GM18858 (cell line): ENCODE data around the gene BSDC1.
"Not testable (repeated sequence)": the region's sequence is repeated elsewhere in the genome, so short reads cannot be mapped to it uniquely, and the experiment has no call there.

Source experiments
- ATAC-seq: cut with Tn5 transposase; IDR thresholded peaks from one replicate; pipeline ENCODE4 v1.9.1; 2021; ENCODE audit not compliant: unreplicated experiment

BSDC1 gene

DNA sequence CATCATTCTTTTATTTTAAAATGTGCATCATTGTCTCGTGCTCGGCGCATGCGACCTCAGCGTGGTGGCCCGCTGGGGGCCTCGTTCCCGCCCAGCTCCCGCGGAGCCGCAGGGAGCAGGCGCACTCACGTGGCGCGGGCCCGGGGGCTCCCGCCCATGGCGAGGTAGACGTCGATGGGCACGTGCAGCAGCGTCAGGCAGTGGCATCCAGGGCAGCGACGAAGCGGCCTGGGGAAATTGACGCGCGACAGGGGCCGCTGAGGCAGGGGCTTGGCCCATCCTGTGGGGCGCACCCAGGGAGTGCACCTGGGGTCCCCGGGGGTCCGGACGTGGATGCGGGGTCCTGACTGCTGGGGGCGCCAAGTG is 33.0 kb downstream of the BSDC1 start:
- ATAC-seq: no peak

DNA sequence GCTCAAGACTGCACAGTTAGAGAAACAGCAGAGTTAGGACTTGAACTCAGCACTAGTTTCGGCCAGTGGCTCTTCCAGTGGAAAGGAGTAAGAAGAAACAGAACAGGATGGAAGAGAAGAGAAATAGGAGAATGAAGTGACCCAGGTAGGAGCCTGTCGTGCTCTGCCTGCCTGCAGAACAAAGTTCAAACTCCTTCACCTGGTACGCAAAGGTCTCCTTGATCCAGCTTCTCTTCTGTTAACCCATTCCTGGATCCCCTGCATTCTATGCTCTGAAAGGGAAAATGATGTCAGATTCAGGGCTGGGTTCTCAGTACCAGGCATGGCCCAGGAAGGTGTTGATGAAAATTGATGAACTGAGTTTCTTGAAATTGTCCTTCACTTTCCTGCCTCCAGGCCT is 35.8 kb downstream of the BSDC1 start:
- no peak for ATAC-seq

DNA sequence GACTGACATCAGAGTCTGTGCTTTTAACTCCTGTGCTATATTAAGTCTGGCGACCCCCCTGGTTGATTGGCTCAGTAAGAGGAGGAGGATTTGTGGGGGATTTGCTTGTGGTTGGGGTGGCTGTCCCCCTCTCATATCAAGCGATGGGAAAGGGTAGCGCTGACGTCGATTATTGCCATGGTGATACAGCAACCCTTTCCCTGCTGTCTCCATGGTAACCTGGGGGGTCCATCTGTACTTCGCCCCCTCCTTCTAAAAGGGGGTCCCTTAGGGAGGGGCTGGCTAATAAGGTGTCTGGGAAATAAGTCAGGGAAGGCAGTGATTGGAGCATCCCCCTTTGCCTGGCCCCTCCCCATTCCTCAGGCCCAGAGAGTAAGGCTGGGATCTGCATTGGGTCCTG is 36.6 kb downstream of the BSDC1 start:
- no peak for ATAC-seq

DNA sequence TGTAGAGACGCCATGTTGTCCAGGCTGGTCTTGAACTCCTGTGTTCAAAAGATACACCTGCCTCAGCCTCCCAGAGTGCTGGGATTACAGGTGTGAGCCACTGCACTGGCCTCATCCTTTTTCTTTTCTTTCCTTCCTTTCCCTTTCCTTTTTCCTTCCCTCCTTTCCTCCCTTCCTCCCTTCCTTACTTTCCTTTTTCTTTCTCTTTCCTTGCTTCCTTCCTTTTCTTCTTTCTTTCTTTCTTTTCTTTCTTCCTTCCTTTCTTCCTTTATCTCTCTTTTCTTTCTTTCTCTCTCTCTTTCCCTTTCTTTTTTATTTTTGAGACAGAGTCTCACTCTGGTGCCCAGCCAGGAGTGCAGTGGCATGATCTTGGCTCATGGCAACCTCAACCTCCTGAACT is 37.8 kb downstream of the BSDC1 start:
- ATAC-seq: no peak

DNA sequence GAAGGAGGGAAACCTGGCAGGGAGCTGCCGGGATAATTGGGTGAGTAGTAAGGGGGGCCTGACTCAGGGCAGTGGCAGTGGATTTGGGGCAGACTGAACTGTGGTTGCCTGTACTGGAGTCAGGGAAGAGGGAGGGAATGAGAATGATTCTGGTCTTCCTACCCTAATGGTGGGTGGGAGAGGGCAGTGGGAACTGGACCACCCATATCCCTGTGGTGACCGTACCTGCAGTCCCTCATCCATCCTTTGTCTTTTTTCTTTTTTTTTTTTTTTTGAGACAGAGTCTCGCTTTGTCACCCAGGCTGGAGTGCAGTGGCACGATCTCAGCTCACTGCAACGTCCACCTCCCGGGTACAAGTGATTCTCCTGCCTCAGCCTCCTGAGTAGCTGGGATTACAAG is 38.5 kb downstream of the BSDC1 start:
- ATAC-seq: not testable (repeated sequence)

DNA sequence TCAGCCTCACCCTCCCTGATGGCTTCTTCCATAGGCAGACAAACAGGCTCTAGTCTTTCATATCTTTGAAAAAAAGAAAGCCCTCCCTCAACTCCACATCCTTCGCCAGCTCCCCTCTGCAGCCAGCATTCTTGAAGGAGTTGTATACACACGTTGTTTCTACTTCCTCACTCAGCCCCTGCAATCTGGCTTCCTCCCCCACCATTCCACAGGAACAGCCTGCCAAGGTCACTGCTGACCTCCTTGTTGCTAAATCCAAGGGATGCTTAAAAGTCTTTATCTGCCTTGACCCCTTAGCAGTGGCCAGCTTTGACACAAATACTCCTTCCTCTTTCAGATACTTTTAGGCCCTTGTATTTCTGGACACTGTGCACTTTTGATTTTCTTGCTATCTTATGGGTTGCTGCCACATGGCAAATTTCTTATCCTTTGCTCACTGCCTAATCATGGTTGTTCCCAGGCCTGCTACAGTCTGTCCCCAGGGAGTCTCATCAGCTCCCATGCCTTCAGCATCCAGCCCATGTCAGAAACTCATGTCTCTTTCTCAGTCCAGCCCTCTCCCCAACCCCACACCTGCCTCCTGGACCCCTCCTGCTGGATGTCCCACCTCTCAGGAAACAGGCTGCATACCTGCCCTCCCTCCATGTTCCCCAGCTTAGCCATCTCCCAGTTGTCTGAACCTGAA is 40.2 kb downstream of the BSDC1 start:
- ATAC-seq: no peak

DNA sequence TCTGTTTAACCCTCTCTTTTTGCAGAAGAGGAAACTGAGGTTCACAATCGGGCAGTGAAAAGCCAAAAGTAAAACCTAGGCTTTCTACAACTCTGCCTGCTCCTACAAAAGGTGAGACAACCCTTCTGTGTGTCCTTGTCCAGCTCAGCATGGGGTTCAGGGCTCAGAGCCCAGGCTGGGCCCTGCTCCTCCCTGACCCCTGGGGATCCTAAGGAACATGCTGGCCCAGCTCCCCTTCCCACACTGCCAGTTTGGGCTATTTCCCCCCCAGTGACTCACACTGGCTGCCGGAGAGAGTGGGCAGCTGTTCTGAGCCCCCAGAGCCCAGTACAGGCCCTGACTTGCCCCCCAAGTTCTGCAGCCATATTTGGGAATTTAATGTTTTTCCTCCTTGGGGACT is 40.8 kb downstream of the BSDC1 start:
- no peak for ATAC-seq

DNA sequence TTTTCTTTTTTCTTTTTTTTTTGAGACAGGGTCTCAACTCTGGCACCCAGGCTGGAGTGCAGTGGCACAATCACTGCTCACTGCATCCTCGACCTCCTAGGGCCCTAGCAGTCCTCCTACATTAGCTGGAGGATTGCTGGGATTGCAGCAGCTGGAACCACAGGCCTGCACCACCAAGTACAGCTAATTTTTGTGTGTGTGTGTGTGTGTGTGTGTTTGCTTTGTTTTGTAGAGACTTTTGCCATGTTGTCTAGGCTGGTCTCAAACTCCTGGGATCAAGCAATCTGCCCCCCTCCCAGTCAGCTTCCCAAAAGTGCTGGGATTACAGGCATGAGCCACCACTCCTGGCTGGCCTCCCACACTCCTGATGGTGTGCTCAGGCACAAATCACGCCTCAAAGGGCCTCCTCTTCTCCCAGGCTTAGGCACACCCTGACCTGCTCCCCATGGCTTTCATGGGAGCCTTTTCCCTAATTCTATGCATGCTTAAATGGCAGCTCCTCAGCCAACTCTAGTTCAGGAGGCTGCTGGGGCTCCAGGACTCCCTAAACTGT is 41.3 kb downstream of the BSDC1 start:
- ATAC-seq: no peak

DNA sequence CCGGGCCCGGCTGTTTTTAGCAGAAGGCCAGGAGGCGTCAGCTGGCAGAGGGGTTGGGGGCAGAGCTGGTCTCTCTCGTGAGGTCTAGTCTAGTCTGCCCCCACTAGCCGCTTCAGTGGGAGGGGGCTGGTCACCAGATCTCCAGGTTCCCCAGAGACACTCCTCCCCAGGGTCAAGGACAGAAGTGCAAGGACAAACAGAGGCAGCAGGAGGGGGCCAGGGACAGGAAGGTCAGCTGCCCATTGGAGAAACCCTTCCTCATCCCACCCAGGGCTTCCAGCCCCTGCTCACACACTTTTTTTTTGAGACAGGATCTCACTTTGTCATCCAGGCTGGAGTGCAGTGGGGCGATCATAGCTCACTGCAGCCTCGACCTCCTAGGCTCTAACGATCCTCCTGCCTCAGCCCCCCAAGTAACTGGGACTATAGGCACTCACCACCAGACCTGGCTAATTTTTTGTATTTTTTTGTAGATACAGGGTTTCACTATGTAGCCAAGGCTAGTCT is 41.9 kb downstream of the BSDC1 start:
- ATAC-seq: no peak

DNA sequence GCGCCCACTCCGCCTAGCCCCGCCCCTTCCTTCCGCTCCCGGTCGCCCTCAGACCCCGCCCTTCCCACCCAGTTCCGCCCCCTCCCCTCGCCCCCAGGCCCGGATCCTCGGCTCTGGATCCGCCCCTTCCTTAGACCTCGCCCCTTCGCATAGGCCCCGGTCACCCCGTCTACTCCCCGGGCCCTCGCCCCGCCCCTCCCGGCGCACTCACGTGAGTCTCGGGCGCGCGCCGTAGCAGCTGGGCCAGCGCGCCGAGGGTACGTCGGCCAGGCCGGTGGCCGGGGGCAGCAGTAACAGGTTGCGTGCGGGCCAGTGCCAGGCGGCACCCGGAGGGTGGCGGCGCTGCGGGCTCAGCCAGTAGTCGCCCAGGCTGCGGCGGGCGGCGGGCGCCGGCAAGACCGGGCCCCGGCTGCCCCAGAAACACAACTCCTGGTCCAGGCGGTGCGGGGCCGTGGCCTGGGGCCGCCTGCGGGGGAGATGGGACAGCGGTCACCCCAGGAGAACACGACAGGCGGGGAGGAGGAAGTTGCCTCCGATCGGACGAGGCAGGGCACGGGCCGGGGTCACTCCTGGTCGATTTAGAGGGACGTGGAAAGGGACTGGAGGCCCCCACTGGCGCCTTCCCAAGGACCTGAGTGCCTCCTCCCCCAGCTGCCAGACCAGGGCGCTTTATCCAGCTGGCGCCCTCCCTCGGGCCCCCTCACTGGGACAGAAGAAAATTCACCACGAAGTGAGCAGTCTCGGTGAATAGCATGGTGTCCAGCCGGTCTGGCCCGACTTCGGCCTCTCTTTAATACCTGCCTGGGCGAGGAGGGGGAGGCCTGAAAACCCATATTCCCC is 42.6 kb downstream of the BSDC1 start:
- peak; percentile 75 for ATAC-seq

DNA sequence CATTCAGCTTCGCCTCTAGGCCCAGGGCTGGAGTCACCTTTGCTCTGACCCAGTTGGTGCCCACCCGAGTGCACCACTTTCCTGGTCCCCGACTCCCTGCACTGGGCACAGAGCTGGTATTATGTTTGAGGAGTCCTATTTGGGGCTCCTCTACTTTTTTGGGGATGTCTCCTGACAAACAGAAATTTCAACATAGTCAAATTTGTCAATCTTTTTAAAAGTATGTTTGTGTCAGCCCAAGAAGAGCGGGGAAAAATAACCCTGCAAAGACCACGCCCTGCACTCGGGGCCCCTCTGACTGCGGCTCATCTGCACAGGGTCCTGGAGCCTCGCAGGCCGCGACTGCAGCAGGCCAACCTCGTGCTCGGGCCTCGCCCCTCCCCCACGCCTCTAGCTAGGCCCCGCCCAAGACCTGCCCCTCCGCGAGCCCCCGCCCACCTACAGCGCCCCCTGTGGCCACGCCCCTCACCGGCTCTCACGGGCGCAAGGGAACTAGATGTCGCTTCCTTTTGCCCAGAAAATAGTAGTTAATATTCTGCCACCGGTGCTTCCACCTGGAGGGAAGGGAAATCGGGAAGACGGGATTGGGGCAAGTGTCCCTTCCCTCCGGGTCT is 43.3 kb downstream of the BSDC1 start:
- ATAC-seq: no peak

DNA sequence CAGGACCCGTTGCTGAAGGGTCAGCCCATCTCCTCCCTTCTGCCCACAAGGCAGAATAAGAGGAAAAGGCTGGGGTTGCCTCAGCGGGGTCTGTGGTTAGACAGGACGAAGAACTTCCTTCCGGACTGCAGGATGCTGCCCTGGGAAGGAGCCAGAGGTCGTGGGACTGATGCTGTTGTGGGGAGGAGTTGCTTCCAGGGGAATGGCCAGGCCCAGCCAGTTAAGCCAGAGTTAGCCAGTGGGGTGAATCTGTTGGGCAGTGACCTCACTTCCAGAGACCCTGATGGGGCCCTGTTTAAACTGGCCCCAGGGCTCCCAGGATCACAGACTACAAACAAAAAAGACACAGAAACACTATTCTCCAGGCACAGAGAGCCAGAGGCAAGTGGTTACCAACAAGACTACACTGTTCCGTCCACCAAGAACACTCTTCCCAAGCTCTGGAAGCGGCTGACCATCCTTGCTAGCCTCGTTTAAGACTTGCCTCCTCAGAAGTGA is 45.0 kb downstream of the BSDC1 start:
- no peak for ATAC-seq

DNA sequence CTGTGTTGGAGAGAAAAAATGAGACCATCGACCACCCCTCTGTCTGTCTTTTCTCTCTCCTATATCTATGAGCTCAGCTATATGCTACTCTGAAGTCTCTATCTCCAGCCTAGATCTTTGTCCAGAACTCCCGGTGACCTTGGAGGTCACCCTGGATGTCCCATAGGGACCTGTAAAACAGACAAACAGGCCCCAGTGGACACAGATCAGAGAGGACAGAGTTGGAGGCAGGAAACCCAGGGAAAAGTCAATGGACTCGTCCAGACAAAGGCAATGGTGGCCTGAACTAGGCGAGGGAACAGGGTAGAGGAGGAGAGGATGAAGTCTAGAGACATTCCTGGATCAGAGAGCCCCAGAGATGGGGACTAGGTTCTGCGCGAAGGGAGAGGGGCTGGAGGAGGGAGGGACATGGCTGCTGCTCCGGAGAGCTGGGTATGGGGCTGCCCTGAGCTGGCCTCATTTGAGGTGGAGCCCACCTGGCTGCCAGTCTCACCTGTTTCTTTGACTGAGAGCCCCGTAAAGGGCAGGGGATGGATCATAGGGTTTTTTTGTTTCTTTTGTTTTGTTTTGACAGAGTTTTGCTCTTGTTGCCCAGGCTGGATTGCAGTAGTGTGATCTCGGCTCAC is 47.6 kb downstream of the BSDC1 start:
- no peak for ATAC-seq

DNA sequence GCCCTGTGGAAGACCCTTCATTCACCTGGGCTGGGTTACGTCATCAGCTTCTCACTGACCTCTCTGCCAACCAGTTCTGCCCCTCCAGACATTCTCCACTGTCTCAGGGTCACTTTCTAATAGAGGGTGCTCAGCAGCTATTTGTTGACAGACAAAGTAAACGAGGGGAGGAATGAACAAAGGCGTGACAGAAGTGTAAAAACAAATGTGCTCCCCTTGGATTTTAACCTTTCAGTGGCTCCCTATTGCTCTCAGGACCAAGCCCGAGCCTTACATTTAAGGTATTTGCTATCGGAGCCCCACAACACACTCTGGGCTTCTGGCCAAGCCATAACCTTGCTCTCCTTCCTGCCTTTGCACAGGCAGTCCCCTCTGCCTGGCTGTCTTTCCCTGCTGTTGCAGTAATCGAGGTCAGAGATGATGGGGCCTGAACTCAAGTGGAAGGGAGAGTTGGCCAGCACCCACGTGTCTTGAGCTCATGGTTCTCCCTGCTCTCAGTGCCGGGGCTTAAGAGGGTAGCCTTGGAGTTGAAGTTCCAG is 48.9 kb downstream of the BSDC1 start:
- no peak for ATAC-seq

DNA sequence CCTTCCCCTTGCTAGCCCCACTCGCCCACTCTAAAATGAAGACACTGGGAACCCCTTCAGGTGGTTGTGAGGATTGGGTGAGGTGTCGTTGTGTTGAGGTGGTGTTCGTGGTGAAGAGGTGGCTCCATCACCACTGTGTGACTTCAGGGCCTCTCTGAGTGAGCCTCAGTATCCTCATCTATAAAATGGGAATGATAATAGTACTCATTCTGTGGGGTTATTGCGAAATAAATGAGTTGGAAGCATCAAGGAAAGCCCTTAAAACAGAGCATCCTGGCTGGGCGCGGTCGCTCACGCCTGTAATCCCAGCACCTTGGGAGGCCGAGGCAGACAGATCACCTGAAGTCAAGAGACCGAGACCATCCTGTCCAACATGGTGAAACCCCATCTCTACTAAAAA is 51.5 kb downstream of the BSDC1 start:
- ATAC-seq: no peak

DNA sequence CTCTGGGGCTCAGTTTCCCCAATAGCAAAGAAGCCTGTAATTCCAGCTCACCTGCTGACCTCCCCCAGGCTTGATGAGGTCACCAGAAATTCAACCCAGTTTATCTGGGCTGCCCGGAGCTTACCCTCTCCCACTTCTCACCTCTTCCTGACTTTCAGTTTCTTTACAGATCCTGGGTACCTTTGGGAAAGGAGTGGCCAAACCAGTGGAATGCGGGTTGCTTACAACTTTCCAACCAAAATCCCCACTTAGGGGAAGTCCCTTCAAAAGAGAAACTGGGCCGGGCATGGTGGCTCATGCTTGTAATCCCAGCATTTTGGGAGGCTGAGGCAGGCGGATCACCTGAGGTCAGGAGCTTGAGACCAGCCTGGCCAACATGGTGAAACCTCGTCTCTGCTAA is 52.3 kb downstream of the BSDC1 start:
- no peak for ATAC-seq

DNA sequence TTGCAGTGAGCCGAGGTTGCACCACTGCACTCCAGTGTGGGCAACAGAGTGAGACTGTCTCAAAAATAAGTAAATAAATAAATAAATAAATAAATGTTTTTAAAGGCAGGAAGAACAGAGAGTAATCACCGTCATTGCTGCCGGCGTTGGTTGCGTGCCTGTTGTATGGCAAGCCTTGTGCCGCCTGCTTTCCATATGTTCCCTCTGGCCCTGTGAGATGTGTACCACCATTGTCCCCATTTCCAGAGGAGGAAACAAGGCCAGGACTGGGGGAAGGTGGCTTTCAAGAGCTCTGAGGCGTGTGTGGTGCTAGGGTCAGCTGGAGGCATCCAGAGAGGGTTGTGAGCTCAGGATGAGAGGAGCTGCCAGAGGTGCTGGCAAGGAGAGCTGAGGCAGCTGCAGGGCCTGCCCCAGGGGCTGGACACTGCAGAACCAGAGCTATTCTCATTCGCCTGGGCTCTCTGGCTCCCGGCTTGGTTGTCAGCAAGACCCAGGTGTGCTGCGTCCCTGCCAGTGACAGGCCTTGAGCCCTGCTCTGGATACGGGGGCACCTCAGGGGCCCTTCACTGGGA is 53.0 kb downstream of the BSDC1 start:
- ATAC-seq: no peak

DNA sequence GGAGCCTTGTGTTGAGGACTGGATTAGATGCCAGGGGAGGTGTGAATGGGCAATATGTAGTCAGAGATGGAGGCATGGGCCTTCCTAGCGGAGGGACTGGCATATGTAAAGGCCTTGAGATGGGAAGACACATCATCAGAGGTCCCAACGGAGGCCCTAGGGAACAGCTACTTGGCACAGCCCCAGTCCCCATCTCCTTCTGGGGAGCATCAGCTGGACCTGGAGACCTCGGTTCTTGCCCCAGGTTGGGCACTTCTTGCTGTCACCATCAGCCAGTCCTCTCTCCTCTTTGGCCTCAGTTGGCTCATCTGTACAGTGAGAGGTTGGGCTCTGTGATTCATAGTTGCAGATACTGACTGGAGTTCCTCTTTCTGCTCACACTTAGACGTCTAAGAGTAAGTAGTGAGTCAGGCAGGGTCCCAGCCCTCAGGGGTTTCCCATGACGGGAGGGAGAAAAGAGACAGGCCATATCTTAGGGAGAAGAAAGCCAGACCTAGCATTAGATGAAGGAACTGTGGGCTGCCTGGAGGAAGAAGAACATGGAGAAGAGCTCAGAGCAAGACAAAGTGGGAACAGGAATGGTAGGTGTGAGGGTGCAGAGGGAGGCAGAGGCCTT is 54.8 kb downstream of the BSDC1 start:
- no peak for ATAC-seq

DNA sequence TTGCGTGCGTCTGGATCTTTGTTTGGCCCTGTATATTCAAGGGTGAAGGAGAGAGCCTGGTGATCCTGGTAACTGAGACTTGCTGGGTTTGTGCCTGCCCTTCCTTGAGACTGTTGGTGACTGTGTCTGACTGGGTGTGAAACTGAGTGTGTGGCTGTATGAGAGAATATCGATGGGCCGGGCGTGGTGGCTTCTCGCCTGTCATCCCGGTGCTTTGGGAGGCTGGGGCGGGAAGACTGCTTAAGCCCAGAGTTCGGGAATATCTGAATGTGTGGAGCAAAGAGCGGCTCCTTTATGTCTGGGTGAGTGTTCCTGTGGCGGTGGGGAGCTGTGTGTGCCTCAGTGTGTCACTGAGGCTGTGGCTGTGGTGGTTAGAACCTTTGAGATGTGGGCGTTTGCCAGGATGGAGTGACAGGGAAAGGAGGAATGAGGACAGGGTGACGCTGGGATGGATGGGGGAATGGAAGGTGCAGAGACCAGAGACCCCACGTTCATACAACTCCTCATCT is 55.5 kb downstream of the BSDC1 start:
- ATAC-seq: no peak
